ENCODE results near the gene FHOD3. TPM values are rescaled to one million over a fixed set of nuclear protein-coding genes. Genes with fewer than 3 reads are reported as not detected.

FHOD3 gene
- total and polyA plus RNA-seq, 2 of the 13 experiments (the other 11 are each of a cell fraction or from before 2014, with no cell fraction given) = 0.07 TPM; not detected in 1

DNA sequence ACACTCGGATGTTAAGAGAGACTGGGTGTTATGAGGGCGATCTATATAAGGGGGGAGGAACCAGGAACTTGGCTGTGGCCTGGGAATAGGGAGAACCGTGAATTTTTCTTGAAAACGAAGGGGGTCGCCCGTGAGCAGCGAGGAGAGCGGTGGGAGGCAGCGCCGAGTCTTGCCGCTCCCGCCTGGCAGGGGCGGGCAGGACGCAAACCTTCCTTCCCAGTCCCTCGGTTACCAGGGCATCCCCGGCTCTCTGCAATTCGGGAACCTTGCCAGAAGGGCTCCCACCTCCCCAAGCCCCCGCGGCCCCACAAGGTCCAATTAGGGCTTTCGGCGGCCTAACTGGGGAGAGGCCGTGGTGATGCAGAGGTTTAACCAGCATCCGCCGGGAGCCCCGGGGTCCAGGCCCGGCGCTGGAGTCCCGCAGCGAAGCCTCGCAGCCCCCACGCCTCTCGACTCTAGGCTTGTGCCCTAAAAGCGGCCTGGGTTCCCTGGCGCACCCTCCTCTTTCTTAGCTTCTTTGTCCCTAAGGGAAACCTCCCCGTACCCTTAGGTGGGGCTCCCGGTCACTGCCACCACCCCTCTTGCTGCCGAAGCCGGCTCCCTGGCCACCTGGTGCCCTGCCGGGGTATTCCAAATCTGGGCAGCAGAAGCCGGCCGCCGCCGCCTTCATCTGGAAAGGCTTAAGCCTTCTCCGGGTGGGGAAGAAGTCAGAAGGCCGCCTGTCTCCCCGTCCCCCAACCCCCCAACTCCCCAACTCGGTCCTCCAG lies 680 bp upstream of the FHOD3 start (continued):
- TF ChIP-seq STAG1 (CRISPR knock-in tag; IDR thresholded peaks at IDR 0.05) = peak; percentile 65
- TF ChIP-seq HNRNPLL (IDR thresholded peaks at IDR 0.05; ENCODE audit: low read depth, low read length, poor library complexity, severe bottlenecking) = peak; percentile 40
- peak; percentile 28; the same call in 1 of the 2 replicates for TF ChIP-seq ZNF788 (CRISPR knock-in tag; IDR thresholded peaks at IDR 0.05; ENCODE audit: borderline replicate concordance)
- TF ChIP-seq ZNF205 (CRISPR knock-in tag; IDR thresholded peaks at IDR 0.05) = 0 out of 2 replicates have a peak, but pooled peaks have one; percentile 26
- TF ChIP-seq, protein P1, sequence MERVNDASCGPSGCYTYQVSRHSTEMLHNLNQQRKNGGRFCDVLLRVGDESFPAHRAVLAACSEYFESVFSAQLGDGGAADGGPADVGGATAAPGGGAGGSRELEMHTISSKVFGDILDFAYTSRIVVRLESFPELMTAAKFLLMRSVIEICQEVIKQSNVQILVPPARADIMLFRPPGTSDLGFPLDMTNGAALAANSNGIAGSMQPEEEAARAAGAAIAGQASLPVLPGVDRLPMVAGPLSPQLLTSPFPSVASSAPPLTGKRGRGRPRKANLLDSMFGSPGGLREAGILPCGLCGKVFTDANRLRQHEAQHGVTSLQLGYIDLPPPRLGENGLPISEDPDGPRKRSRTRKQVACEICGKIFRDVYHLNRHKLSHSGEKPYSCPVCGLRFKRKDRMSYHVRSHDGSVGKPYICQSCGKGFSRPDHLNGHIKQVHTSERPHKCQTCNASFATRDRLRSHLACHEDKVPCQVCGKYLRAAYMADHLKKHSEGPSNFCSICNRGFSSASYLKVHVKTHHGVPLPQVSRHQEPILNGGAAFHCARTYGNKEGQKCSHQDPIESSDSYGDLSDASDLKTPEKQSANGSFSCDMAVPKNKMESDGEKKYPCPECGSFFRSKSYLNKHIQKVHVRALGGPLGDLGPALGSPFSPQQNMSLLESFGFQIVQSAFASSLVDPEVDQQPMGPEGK (CRISPR knock-in tag; IDR thresholded peaks at IDR 0.05) = peak; percentile 26; the same call in 1 of the 2 replicates
- TF ChIP-seq TBX2 (CRISPR knock-in tag; IDR thresholded peaks at IDR 0.05; ENCODE audit: borderline replicate concordance) = peak; percentile 40; the same call in 1 of the 2 replicates
- TF ChIP-seq SIX1 (CRISPR knock-in tag; IDR thresholded peaks at IDR 0.05; ENCODE audit: borderline replicate concordance) = no peak
- TF ChIP-seq SMC3 (IDR thresholded peaks at IDR 0.05; ENCODE audit: low read length) = 0 out of 2 replicates have a peak, but pooled peaks have one; percentile 3

- Histone ChIP-seq H3K9me3 (ENCODE audit: low read length) (no peaks in the 10 kb centered on the region), H3K9ac (ENCODE audit: insufficient read depth, low read depth, low read length) (no peak overlapping the region), H3K4me2 (ENCODE audit: low read depth, low read length) (peak overlapping the region; percentile 88), H4K20me1 (ENCODE audit: insufficient read depth, low read length) (no peaks in the 10 kb centered on the region), H3K36me3 (replicated peaks in 1 of 2; ENCODE audit: control insufficient read depth in 1 of 2, insufficient read depth in 2 of 2, low read length in 2 of 2) (no peaks in the 10 kb centered on the region), H3K27me3 (ENCODE audit: control insufficient read depth in 1 of 2, insufficient read depth in 2 of 2, low read length in 2 of 2) (peaks cover 0 to 53% of the 10 kb centered on the region in 2 experiments; a peak in 4 of 5 replicates), H3K27ac (ENCODE audit: extremely low read length, insufficient read depth, low read length) (no peak overlapping the region), H3K4me3 (replicated peaks in 1 of 3; ENCODE audit: insufficient read depth in 1 of 3, low read depth in 2 of 3, low read length in 3 of 3) (peak overlapping the region; percentile 45 to 69 (median 54); a peak in 4 of 6 replicates), H2AFZ (ENCODE audit: low read length) (no peak overlapping the region), H3K4me1 (ENCODE audit: insufficient read depth, low read length) (peaks cover 9% of the 10 kb centered on the region; the same call in 1 of the 2 replicates), H3K79me2 (ENCODE audit: insufficient read depth, low read length) (no peaks in the 10 kb centered on the region)
- POLR2A ChIA-PET = no interaction called here
- no TSS peak for BruUV-seq (replicated peaks)
- 21% methylated on average over 24 of the region's 67 CpGs for WGBS (ENCODE audit: low lambda C conversion rate)
- CTCF ChIA-PET (ENCODE audit: low intra/inter-chr PET ratio, low total read pairs) = interaction anchor here (1.4 kb wide), 1 partner anchor 274 kb away, joined by 4 read pairs; no protein-coding TSS in a partner anchor
- DNase-seq (ENCODE audit: low spot score) (no peak), FAIRE-seq (no peak), ATAC-seq (peak; percentile 16)
- intact Hi-C loops (cut with micrococcal nuclease; ENCODE audit: unreplicated experiment) = loop anchor here (5.0 kb wide), 1 partner anchor 274 kb away; no protein-coding TSS in a partner anchor
- in situ Hi-C loops (cut with HindIII; ENCODE audit: extremely low pct_ligation_motif_present, low pct_unique_long_range_greater_than_20kb) = loop anchor here (10.0 kb wide), 1 partner anchor 277 kb away; no protein-coding TSS in a partner anchor
- TF ChIP-seq ZFP37 (CRISPR knock-in tag; IDR thresholded peaks at IDR 0.05; ENCODE audit: borderline replicate concordance) (no peak), TBX2 (CRISPR knock-in tag; IDR thresholded peaks at IDR 0.05; ENCODE audit: borderline replicate concordance) (no peak), MAF1 (CRISPR knock-in tag; IDR thresholded peaks at IDR 0.05; ENCODE audit: borderline replicate concordance) (no peak), SNAI1 (CRISPR knock-in tag; IDR thresholded peaks at IDR 0.05; ENCODE audit: borderline replicate concordance) (no peak), ZC3H13 (CRISPR knock-in tag; IDR thresholded peaks at IDR 0.05) (no peak)
- TF ChIP-seq, protein P2, sequence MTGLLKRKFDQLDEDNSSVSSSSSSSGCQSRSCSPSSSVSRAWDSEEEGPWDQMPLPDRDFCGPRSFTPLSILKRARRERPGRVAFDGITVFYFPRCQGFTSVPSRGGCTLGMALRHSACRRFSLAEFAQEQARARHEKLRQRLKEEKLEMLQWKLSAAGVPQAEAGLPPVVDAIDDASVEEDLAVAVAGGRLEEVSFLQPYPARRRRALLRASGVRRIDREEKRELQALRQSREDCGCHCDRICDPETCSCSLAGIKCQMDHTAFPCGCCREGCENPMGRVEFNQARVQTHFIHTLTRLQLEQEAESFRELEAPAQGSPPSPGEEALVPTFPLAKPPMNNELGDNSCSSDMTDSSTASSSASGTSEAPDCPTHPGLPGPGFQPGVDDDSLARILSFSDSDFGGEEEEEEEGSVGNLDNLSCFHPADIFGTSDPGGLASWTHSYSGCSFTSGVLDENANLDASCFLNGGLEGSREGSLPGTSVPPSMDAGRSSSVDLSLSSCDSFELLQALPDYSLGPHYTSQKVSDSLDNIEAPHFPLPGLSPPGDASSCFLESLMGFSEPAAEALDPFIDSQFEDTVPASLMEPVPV (CRISPR knock-in tag; IDR thresholded peaks at IDR 0.05) = no peak
Measured at GRCh38 chr18:36298126-36298741, 721 bp downstream of the FHOD3 start.

Data from HepG2 (cell line).